Measurements from ENCODE around the gene TNRC18.

TNRC18 gene

DNA sequence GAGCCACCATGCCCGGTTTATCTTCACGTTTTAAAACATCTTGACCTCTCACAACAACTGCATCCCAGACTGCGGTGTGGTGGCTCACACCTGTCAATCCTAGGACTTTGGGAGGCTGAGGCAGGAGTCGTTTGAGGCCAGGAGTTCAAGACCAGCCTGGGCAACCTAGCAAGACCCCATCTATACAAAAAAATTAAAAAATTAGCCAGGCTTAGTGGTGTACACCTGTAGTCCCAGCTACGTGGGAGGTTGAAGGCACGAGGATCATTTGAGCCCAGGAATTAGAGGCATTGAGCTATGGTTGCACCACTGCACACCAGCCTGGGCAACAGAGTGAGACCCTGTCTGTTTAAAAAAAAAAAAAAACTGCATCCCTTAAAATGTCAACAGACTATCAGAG, 20.2 kb downstream of the TNRC18 start:
- DNase-seq (ENCODE audit: low read depth): no peak

DNA sequence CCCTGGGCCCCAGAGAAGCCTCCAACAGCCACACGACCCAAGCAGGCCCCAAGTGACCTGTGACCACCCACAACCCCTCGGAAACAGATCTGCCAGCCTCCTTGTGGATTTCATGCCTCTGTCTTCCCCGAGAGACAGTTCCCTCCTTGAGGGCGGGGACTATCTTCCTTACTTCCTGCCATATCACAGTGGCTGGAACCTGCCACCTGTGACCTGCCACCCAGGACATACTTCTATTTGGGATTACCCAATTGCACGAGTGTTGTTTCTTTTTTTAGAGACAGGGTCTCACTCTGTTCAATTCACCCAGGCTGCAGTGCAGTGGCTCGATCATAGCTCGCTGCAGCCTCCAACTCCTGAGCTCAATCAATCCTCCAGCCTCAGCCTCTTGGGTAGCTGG, 25.9 kb downstream of the TNRC18 start:
- no peak for DNase-seq (ENCODE audit: low read depth)

GRCh38 chr7:5396999-5397663, 26.5 kb downstream of the TNRC18 start:
- peak; percentile 82 for DNase-seq (ENCODE audit: low read depth)

DNA sequence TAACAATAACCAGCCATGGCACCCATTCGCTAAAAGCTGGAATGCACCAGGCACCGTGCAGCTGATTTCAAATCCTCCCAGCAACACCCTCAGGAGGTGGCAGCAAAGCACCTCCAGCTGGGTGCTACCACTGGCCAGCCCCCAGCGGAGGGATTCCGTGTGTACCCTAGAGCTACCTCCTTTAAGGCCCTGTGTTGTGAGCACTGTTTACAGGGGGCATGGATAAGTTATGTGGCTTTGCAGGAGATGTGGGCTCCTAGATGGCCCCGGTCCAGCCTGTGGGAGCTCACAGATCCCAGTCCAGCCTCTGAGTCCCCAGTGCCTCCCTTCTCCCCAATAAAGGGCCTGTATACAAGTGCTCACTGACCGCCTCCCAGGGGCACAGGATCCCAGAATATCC, 27.1 kb downstream of the TNRC18 start:
- peak; percentile 46 for DNase-seq (ENCODE audit: low read depth)

- no peak for DNase-seq (ENCODE audit: low read depth)
These were observed 28.4 kb downstream of the TNRC18 start for GRCh38 chr7:5395246-5395645.

- no peak for DNase-seq (ENCODE audit: low read depth)
These were observed 29.1 kb downstream of the TNRC18 start for GRCh38 chr7:5394264-5395105.

DNA sequence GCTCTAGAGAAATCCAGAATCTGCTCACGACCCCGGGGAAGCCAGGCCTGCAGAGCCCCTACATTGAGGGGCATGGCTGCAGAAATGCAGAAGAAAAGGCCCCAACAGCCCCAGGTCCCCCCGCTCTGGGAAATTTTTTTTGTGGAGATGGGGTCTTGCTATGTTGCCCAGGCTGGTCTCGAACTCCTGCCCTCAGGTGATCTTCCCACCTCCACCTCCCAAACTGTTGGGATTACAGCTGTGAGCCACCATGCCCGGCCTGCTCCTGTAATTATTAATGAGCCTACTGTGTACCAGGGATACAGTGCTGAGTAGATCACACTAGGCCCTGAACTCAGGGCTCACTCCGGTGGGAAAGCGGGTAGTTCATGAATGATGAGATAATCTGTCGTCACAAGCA, 29.9 kb downstream of the TNRC18 start:
- DNase-seq (ENCODE audit: low read depth): no peak

DNA sequence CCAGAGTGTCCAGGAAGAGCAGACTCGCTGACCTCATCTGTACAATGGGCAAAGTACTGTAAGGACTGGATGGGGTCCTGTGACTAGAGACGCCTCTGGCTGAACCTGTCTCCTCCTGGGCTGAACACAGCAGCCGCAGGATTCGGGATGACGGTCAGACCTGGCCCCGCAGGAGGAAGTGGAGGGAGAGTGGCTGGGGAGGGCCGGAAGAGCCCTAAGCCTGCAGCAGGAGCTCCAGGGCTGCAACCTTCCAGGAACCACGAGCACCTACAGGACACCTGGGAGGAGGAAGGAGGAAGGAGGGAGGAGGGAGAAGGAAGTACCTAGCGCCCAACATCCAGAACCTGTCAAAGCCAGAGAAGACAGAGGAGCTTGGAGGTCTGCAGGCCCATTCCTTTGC, 30.3 kb downstream of the TNRC18 start:
- no peak for DNase-seq (ENCODE audit: low read depth)

DNA sequence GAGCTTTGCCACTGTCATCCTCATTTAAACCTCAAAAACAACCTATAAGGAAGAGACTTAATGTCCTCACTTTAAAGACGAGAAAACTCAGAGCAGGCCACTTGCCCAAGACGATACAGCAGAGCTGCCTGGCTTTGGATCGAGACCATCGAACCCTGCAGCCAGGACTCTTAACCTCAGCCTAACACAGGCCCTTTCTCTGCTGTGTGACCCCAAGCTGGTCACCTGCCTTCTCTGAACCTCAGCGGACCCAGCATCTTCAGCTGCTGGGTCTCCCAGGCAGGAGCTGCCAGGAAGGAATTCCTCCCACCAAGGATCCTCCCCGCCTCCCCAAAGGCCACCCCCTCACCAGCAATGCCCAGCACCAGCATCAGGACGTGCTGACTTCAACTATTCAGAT, 32.7 kb downstream of the TNRC18 start:
- no peak for DNase-seq (ENCODE audit: low read depth)

- DNase-seq (ENCODE audit: low read depth): no peak
These were observed 34.7 kb downstream of the TNRC18 start for GRCh38 chr7:5388905-5389433.

- DNase-seq (ENCODE audit: low read depth): no peak
These were observed 35.2 kb downstream of the TNRC18 start for GRCh38 chr7:5388273-5388901.

- no peak for DNase-seq (ENCODE audit: low read depth)
These were observed 35.9 kb downstream of the TNRC18 start for GRCh38 chr7:5387711-5388245.

GRCh38 chr7:5384618-5385017, 39.0 kb downstream of the TNRC18 start:
- no peak for DNase-seq (ENCODE audit: low read depth)

DNA sequence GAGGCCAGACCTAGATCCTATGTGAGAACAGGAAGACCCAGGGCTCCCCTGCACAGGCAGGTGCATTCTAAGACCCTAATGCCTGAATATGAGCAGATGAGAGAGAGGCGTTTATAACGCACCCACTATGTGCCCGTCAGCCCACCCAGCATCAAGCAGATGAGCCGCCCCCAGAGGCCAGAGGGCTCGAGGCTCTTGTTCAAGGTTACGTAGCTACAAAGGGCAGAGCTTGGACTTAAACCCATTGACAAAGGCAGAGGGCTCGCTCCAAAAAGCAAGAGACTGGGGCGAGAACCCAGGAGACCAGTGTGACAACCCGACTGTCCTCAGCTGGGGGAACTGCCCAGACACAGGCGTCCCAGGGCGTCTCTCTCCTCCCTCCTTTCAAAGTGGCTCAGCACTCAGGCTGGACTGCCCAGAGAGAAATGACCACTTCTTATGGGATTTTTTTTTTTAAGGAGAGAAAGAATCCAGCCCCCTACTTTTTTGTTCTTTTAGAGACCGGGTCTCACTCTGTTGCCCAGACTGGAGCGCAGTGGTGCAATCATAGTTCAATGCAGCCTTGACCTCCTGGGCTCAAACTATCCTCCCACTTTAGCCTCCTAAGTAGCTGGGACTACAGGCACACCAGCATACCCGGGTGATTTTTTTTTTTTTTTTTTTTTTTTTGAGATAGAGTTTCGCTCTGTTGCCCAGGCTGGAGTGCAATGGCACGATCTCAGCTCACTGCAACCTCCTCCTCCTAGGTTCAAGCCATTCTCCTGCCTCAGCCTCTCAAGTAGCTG, 40.1 kb downstream of the TNRC18 start:
- DNase-seq (ENCODE audit: low read depth): no peak

DNA sequence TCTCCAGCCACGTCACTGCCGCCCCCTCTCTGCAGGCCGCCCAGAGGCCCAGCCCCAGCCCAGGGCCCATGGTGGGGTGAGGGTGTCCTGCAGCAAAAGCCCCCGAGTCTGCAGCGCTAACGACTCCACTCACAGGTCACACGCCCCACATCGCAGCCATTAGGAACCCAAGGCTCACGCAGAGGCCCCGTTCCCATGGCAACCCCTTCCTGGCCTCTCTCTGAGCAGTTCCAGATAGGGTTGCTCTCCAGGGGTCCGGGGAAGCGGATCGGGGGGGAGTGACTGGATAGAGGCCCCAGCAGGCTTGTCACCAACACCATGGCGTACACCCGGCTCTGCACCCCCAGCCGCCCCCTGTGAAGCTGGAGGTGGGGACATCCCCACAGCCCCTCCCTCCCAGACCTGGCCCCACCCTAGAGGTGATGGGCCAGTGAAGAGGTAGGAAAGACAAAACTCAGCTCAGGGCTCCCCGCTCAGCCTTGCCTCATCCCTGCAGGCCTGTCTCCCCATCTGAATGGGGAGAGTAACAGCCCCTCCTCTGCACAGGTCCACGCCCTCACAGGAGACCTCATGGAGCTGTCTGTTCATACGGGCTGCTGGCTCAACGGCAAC, 41.2 kb downstream of the TNRC18 start:
- no peak for DNase-seq (ENCODE audit: low read depth)

GRCh38 chr7:5381071-5381772, 42.4 kb downstream of the TNRC18 start:
- DNase-seq (ENCODE audit: low read depth): no peak

DNA sequence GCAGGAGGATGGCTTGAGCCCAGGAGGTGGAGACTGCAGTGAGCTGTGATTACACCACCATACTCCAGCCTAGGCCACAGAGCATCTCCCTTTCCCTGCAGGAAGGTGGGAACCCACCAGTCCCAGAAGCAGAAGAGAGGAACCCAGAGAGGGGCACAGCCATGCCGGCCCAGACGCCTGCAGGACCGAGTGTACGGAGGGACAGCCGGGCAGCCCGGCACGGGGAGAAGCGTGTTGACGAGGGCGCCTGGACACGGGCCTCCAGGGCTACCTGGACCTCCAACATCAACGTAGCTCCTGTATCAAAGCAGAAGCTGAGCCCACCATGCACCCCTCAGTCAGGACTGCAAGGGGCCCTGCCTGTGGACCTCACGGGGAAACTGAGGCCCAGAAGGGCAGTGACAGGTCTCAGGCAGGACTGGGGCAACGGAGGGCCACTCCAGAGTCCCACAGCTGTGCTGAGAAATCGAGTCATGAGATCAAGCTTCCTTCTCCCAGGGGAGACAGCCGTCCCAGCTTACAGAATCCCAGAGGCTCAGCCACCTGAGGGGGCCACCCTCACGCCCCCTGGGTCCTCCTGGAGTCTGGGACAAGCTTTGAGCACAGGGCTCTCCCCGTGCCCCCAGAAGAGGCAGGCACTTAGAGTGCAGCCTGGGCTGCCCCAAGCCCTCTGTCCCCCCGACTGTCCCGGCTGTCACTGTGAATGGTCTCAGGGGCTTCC, 43.1 kb downstream of the TNRC18 start:
- no peak for DNase-seq (ENCODE audit: low read depth)

DNA sequence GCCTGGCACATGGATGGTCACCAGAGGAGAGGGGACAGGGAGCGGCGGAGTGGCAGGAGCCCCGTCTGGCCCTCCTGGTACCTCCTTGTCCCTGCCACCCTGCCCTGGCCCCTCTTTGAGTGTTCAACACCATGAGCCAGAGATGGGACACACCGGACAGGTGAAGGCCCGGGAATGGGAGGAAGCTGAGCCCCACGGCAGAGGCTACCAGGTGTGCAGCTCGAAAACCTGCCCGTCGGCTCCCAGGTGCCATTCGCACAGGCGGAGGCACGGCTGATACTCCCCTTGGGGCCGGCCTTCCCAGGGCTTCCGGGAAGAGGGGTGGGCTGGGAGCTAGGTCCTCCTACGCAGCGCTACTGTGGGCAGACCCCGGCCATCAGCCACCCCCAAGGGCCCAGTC, 44.1 kb downstream of the TNRC18 start:
- no peak for DNase-seq (ENCODE audit: low read depth)

- no peak for DNase-seq (ENCODE audit: low read depth)
These were observed 45.8 kb downstream of the TNRC18 start for GRCh38 chr7:5377816-5378215.

DNA sequence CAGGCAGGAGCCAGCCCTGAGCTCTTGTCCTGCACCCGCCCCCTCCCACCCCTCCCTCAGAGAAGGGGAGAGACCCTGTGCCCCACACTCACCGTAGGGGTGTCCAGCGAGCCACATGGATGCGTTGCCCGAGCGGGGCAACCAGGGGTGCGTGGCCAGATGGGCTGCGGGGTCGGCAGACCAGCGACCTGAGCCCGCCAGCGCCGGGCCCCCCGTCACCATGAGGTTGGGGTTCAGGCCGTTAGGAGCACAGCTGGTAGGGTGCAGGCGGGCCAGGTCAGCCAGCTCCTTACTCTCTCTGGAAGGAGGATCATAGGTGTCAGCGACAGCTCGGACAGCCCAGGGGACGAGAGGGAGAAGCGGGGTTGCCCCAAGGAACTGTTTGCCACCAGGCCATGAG, 46.4 kb downstream of the TNRC18 start:
- no peak for DNase-seq (ENCODE audit: low read depth)

Measured in activated T-helper 9 cell treated with anti-CD3 and anti-CD28 coated beads, Interleukin-2, amount 50 U/mL, for 16 hours (primary cell).